Gastroesophageal sphincter (tissue), 4 donors: Measurements from ENCODE around the gene CHIC2. TPM values are rescaled to one million over a fixed set of nuclear protein-coding genes. Genes with fewer than 3 reads are reported as not detected.

Source experiments
- ATAC-seq: fragments of 150-250 bp; one replicate; pipeline ENCODE4 v1.9.1; 2016; ENCODE audit warnings: mild to moderate bottlenecking, moderate library complexity
- H3K27ac ChIP-seq, 4 donors: fragments of 200-600 bp; sonication (generic) in 3 of 4; 1 replicate in 3 of 4; 2 replicates in 1 of 4; pipeline ENCODE4 v1.5.1; 2016 to 2019
- H3K27me3 ChIP-seq: fragments of 200-600 bp; sonication (generic); one replicate; pipeline ENCODE4 v1.5.1; 2019
- H3K36me3 ChIP-seq, 2 donors: fragments of 200-600 bp; sonication (generic); one replicate each; pipeline ENCODE4 v1.5.1; 2019; ENCODE audit warnings: control low read depth in 1 of 2
- H3K4me1 ChIP-seq, 3 donors: fragments of 200-600 bp; sonication (generic); 1 replicate in 2 of 3; 2 replicates in 1 of 3; pipeline ENCODE4 v1.5.1; 2016 to 2019; ENCODE audit warnings: control low read depth in 2 of 3
- H3K4me3 ChIP-seq, 2 donors: fragments of 200-600 bp; sonication (generic); one replicate each; pipeline ENCODE4 v1.5.1; 2019; ENCODE audit warnings: mild to moderate bottlenecking in 1 of 2, moderate library complexity in 1 of 2
- H3K9me3 ChIP-seq, 3 donors: fragments of 200-600 bp; sonication (generic); one replicate each; pipeline ENCODE4 v1.5.1; 2017 to 2019; ENCODE audit warnings: control low read depth in 2 of 3
- EP300 ChIP-seq: sonication (generic); formaldehyde crosslinking; IDR thresholded peaks from one replicate; pipeline ENCODE4 v1.6.1; 2017; ENCODE audit warnings: antibody characterized with exemption, mild to moderate bottlenecking
- POLR2A ChIP-seq, 2 donors: fragments of 450-650 bp; IDR thresholded peaks; one replicate each; pipeline ENCODE4 v1.6.1; 2017; ENCODE audit warnings: antibody characterized with exemption in 2 of 2, mild to moderate bottlenecking in 2 of 2, moderate library complexity in 1 of 2
- POLR2AphosphoS5 ChIP-seq: sonication (generic); formaldehyde crosslinking; IDR thresholded peaks from one replicate; pipeline ENCODE4 v1.6.1; 2017; ENCODE audit warnings: antibody characterized with exemption
- WGBS, 2 donors: methylation state at CpG; one replicate each; pipeline ENCODE4 v1.1.5; 2018; ENCODE audit warnings: low coverage in 1 of 2; 5-methylcytosine and 5-hydroxymethylcytosine counted together
- total RNA-seq, 4 donors: library from RNA; depleted of rRNA; stranded (reverse); fragments of >200 nt; gene quantifications; one replicate each; pipeline ENCODE4 v1.1.0, GENCODE V29; 2016
- TF ChIP-seq, protein P1 (sequence below), 4 experiments: fragments of 200-600 bp in 2 of 4; fragments of 450-650 bp in 2 of 4; sonication (generic) in 1 of 4; IDR thresholded peaks; one replicate each; pipeline ENCODE4 v1.5.1; 2017 to 2019; ENCODE audit warnings: antibody characterized with exemption in 4 of 4, mild to moderate bottlenecking in 2 of 4, moderate library complexity in 2 of 4

CHIC2 gene
- total RNA-seq, 4 donors from 2014 or later, result 25.0 to 37.7 (median 29.2) TPM

DNA sequence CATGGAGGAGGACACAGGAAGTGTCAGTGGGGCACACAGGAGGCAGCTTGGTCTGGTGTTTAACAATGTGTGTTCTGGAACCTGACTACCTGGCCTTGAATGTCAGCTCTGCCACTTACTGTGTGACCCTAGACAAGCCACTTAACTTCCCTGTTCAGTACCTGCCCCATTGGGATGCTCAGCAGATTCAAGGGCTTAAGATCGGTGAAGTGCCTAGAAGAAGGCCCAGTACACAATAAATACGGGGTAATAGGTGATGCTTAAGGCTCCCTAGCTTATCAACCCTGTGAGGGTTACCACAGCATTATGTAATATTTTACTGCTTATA, 1.6 kb upstream of the CHIC2 start:
- no peak for TF ChIP-seq POLR2AphosphoS5
- TF ChIP-seq POLR2A (IDR thresholded peaks at IDR 0.05), result no peak
- TF ChIP-seq, protein P1, sequence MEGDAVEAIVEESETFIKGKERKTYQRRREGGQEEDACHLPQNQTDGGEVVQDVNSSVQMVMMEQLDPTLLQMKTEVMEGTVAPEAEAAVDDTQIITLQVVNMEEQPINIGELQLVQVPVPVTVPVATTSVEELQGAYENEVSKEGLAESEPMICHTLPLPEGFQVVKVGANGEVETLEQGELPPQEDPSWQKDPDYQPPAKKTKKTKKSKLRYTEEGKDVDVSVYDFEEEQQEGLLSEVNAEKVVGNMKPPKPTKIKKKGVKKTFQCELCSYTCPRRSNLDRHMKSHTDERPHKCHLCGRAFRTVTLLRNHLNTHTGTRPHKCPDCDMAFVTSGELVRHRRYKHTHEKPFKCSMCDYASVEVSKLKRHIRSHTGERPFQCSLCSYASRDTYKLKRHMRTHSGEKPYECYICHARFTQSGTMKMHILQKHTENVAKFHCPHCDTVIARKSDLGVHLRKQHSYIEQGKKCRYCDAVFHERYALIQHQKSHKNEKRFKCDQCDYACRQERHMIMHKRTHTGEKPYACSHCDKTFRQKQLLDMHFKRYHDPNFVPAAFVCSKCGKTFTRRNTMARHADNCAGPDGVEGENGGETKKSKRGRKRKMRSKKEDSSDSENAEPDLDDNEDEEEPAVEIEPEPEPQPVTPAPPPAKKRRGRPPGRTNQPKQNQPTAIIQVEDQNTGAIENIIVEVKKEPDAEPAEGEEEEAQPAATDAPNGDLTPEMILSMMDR (IDR thresholded peaks at IDR 0.05), result no peak
- no peak for TF ChIP-seq EP300
- H3K27ac ChIP-seq, result peak overlapping the region in 3 of 4 donors; percentile 87 to 89 (median 89)
- no peak overlapping the region for H3K4me3 ChIP-seq
- no peaks in the 10 kb centered on the region for H3K36me3 ChIP-seq
- no peaks in the 10 kb centered on the region for H3K9me3 ChIP-seq
- no peaks in the 10 kb centered on the region for H3K27me3 ChIP-seq
- H3K4me1 ChIP-seq, result peaks cover 20 to 42% (median 22%) of the 10 kb centered on the region in 3 donors
- ATAC-seq, result no peak
- 96 to 100% methylated on average over 2 of the region's 2 CpGs for WGBS, 2 donors

- H3K27me3 ChIP-seq, result no peaks in the 10 kb centered on the region
- H3K4me1 ChIP-seq, result peaks cover 20 to 47% (median 24%) of the 10 kb centered on the region in 3 donors
- peak overlapping the region; percentile 83 to 93 for H3K4me3 ChIP-seq
- no peaks in the 10 kb centered on the region for H3K36me3 ChIP-seq
- TF ChIP-seq POLR2AphosphoS5 (peak; percentile 26), EP300 (no peak)
- TF ChIP-seq, protein P1 (IDR thresholded peaks at IDR 0.05), result no peak
- 50 to 57% methylated on average over 4 to 6 of the region's 6 CpGs for WGBS, 2 donors
- no peak for ATAC-seq
- no peaks in the 10 kb centered on the region for H3K9me3 ChIP-seq
- peak overlapping the region; percentile 36 to 89 (median 88) for H3K27ac ChIP-seq
Observed at GRCh38 chr4:54065282-54066087, 1.1 kb upstream of the CHIC2 start.

DNA sequence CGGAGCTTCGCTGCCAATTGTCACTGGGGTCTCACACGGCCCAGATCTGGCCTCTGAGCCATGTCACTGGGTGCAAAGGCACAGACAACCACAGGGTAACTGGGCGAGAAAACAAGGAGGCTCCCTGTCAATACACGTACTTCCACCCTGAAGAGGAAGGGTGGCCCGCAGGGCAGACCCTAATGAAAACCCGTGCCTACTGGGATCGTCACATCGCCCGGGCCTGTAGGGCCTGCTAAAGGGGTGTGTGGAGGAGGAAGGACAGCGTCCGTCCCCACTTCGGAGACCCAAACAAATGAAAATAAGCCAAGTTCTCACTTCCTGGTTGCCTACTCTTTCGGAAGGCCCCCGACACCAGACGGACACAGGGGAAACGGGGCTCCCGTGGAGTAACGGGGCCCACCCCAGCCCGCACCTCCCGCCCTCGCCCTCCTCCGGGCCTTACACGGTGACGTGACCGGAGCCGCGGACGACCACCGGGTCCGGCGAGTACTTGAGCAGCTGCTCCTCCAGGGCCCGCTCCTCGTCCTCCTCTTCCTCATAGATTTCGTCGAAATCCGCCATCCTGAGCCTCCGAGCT, 578 bp downstream of the CHIC2 start:
- no peak for ATAC-seq
- Histone ChIP-seq H3K4me3 (peak overlapping the region; percentile 83 to 93), H3K4me1 (peaks cover 20 to 64% (median 32%) of the 10 kb centered on the region in 3 donors), H3K36me3 (no peaks in the 10 kb centered on the region), H3K27me3 (no peaks in the 10 kb centered on the region), H3K9me3 (no peaks in the 10 kb centered on the region), H3K27ac (peak overlapping the region; percentile 68 to 89 (median 88))
- no peak for TF ChIP-seq POLR2A (IDR thresholded peaks at IDR 0.05)
- TF ChIP-seq, protein P1 (IDR thresholded peaks at IDR 0.05), result no peak
- TF ChIP-seq POLR2AphosphoS5, result no peak
- 0% methylated on average over 1 to 3 of the region's 38 CpGs for WGBS, 2 donors

- 3% methylated on average over 4 of the region's 4 CpGs for WGBS, 2 donors
Observed at GRCh38 chr4:54063229-54063628, 1.2 kb downstream of the CHIC2 start.

More at GRCh38 chr4:54063229-54063628, 1.2 kb downstream of the CHIC2 start:
- H3K4me3 ChIP-seq, result peak overlapping the region; percentile 83 to 93
- H3K36me3 ChIP-seq, result no peaks in the 10 kb centered on the region
- peaks cover 20 to 70% (median 32%) of the 10 kb centered on the region in 3 donors for H3K4me1 ChIP-seq
- no peaks in the 10 kb centered on the region for H3K27me3 ChIP-seq
- no peak for ATAC-seq
- peak overlapping the region; percentile 68 to 89 (median 88) for H3K27ac ChIP-seq
- TF ChIP-seq POLR2A (IDR thresholded peaks at IDR 0.05), result no peak
- TF ChIP-seq, protein P1 (IDR thresholded peaks at IDR 0.05), result no peak
- TF ChIP-seq EP300, result no peak
- no peak for TF ChIP-seq POLR2AphosphoS5
- no peaks in the 10 kb centered on the region for H3K9me3 ChIP-seq
